ENCODE measurements around the gene HDAC4. TPM values are rescaled to one million over a fixed set of nuclear protein-coding genes. Genes with fewer than 3 reads are reported as not detected.
A peak's percentile ranks its signal among the peaks of the same experiment; 100 is the strongest.

HDAC4 gene
- total and polyA plus RNA-seq, 10 of the 15 experiments (the other 5 are each of a cell fraction or from before 2014, with no cell fraction given), result 0.22 to 15.7 (median 4.8) TPM

DNA sequence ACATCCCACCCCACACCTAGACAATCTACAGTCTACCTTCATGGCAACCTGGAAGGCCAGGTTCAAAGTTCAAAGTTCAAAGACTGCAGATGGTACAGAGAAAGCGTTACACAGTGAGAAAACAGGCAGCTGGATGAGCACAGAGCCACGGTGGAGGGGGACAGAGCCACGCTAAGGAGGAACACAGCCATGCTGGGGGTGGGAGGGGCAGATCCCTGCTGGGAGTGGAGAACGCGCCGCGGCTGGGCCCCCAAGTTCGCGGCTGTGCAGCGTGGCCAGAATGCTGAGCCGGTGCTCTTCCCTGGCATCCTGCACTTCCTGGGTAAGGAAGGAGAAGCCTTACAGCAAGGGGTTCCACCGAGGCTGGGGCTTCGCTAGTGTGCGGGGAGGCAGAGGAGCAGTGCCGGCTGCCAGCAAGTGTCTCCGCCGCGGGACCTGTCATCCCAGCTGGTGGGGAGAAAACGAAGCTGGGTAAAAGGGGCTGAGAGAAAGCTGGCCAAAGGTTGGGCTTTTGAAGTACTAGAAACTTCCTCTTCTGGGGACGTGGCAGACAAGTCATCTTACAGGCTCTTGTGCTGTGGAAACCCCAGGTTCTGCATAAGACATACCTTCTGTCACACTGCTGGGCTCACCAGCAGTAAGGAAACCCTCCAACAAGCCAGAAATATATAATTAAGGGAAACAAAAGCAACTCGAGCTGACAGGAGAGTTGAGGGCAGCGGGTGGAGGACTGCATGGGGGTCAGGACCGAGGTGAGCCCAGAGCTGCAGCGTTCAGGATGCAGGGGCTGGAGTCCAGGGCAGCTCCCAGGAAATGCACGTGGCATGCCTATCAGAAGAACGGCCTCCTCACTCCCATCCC lies 115.5 kb downstream of the HDAC4 start:
- WGBS (ENCODE audit: insufficient coverage, insufficient replicate concordance, low lambda C conversion rate, missing lambda C conversion rate), result 36% methylated on average over 25 of the region's 26 CpGs
- H3K36me3 ChIP-seq (ENCODE audit: control insufficient read depth in 2 of 2, insufficient read depth in 2 of 2, low read length in 1 of 2), result no peaks in the 10 kb centered on the region
- H3K4me3 ChIP-seq, result no peak overlapping the region
- H3K4me1 ChIP-seq (ENCODE audit: control insufficient read depth, insufficient read depth, low read length), result peaks cover 29% of the 10 kb centered on the region
- TF ChIP-seq CREB1 (IDR thresholded peaks at IDR 0.05; ENCODE audit: low read depth), result 0 out of 2 replicates have a peak, but pooled peaks have one; percentile 23
- 0 out of 2 replicates have a peak, but pooled peaks have one; percentile 35 for TF ChIP-seq TCF12 (IDR thresholded peaks at IDR 0.05; ENCODE audit: low read depth, low read length)
- TF ChIP-seq EED (IDR thresholded peaks at IDR 0.05; ENCODE audit: low read depth), result peak; percentile 36; the same call in 1 of the 2 replicates
- no peak for TF ChIP-seq CREM (IDR thresholded peaks at IDR 0.05; ENCODE audit: low read depth)
- TF ChIP-seq, protein P1, sequence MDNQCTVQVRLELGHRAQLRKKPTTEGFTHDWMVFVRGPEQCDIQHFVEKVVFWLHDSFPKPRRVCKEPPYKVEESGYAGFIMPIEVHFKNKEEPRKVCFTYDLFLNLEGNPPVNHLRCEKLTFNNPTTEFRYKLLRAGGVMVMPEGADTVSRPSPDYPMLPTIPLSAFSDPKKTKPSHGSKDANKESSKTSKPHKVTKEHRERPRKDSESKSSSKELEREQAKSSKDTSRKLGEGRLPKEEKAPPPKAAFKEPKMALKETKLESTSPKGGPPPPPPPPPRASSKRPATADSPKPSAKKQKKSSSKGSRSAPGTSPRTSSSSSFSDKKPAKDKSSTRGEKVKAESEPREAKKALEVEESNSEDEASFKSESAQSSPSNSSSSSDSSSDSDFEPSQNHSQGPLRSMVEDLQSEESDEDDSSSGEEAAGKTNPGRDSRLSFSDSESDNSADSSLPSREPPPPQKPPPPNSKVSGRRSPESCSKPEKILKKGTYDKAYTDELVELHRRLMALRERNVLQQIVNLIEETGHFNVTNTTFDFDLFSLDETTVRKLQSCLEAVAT (IDR thresholded peaks at IDR 0.05), result peak; percentile 76
- TF ChIP-seq IRF4 (IDR thresholded peaks at IDR 0.05; ENCODE audit: low read depth, low read length), result no peak
- TF ChIP-seq GABPA (IDR thresholded peaks at IDR 0.05; ENCODE audit: low read depth), result no peak
- TF ChIP-seq IKZF1 (conservative IDR thresholded peaks at IDR 0.05), result peak; percentile 24; the same call in 1 of the 2 replicates
- TF ChIP-seq NR2C1 (IDR thresholded peaks at IDR 0.05), result peak; percentile 81
- peak in 1 of 2 experiments; percentile 30; a peak in 1 of 4 replicates for TF ChIP-seq ETV6 (conservative IDR thresholded peaks at IDR 0.05 in 1 of 2, IDR thresholded peaks at IDR 0.05 in 1 of 2; ENCODE audit: borderline replicate concordance in 1 of 2, low read depth in 1 of 2)
- no peak for TF ChIP-seq HDAC2 (IDR thresholded peaks at IDR 0.05)
- no peak for TF ChIP-seq SUZ12 (IDR thresholded peaks at IDR 0.05; ENCODE audit: unreplicated experiment)
- no peak for TF ChIP-seq LARP7 (IDR thresholded peaks at IDR 0.05)
- TF ChIP-seq SMC3 (IDR thresholded peaks at IDR 0.05; ENCODE audit: borderline replicate concordance, low read length), result no peak
- SMC1A ChIA-PET (ENCODE audit: uncharacterized antibody, unreplicated experiment), result interaction anchor here (0.6 to 1.9 kb wide), 5 partner anchors 9 to 96 kb away, joined by 3 to 9 read pairs (median 4); no protein-coding TSS in a partner anchor
- H3K4me2 ChIP-seq (ENCODE audit: control insufficient read depth, insufficient read depth), result peak overlapping the region; percentile 62
- ATAC-seq (peak; percentile 79), FAIRE-seq (no peak), DNase-seq (ENCODE audit: low read depth, low spot score) (no peak)
- H3K79me2 ChIP-seq (ENCODE audit: control insufficient read depth, insufficient read depth, low read length), result no peaks in the 10 kb centered on the region
- in situ Hi-C loops (cut with MboI) (no loop called here), intact Hi-C loops (cut with micrococcal nuclease; ENCODE audit: unreplicated experiment) (no loop called here)
- RAD21 ChIA-PET (ENCODE audit: unreplicated experiment), result interaction anchor here (0.6 to 1.9 kb wide), 6 partner anchors 9 to 116 kb away, joined by 3 to 9 read pairs (median 5); partner anchors contain the start of gene HDAC4
- H3K27me3 ChIP-seq (replicated peaks in 1 of 2; ENCODE audit: control insufficient read depth in 2 of 2, insufficient read depth in 2 of 2, low read length in 1 of 2), result no peaks in the 10 kb centered on the region; a peak in 1 of 4 replicates
- no peaks in the 10 kb centered on the region; the same call in 2 of the 3 replicates for H3K9me3 ChIP-seq (replicated peaks; ENCODE audit: control insufficient read depth, insufficient read depth, low read length)
- H2AFZ ChIP-seq (ENCODE audit: control insufficient read depth, low read depth, low read length), result no peak overlapping the region
- CTCF ChIA-PET, result interaction anchor here (0.7 kb wide), 1 partner anchor 40 kb away, joined by 4 read pairs; no protein-coding TSS in a partner anchor
- H3K27ac ChIP-seq (ENCODE audit: control insufficient read depth, insufficient read depth), result no peak overlapping the region
- POLR2A ChIA-PET, result interaction anchor here (1.2 kb wide), 1 partner anchor 11 kb away, joined by 4 read pairs; no protein-coding TSS in a partner anchor
- no TSS peak for BruUV-seq (replicated peaks)
- H4K20me1 ChIP-seq (ENCODE audit: control insufficient read depth, insufficient read depth), result peaks cover 13% of the 10 kb centered on the region
- no peak overlapping the region for H3K9ac ChIP-seq (ENCODE audit: control insufficient read depth, insufficient read depth, low read length)

Data from GM12878 (cell line).